Epithelial cell of proximal tubule (primary cell): ENCODE measurements around the gene IFT122. TPM values are rescaled to one million over a fixed set of nuclear protein-coding genes. Genes with fewer than 3 reads are reported as not detected.

ENCODE experiments used
- DNase-seq: peaks from one replicate; pipeline ENCODE4 v3.0.0-alpha.2; 2011; ENCODE audit warnings: low read depth
- H3K4me3 ChIP-seq: 2 replicates; pipeline ENCODE4 v1.5.1; 2011; ENCODE audit warnings: low read depth, mild to moderate bottlenecking, low read length
- total RNA-seq: library from RNA; depleted of rRNA; stranded (reverse); fragments of >200 nt; gene quantifications from 2 replicates; pipeline ENCODE4 v1.2.3, GENCODE V29; 2015
- TF ChIP-seq, protein P1 (sequence below): conservative IDR thresholded peaks from 2 replicates; pipeline ENCODE4 v1.5.1; 2012; ENCODE audit warnings: low read depth, mild to moderate bottlenecking, low read length

IFT122 gene
- total RNA-seq, 1 donor from 2014 or later = 15.2 TPM

DNA sequence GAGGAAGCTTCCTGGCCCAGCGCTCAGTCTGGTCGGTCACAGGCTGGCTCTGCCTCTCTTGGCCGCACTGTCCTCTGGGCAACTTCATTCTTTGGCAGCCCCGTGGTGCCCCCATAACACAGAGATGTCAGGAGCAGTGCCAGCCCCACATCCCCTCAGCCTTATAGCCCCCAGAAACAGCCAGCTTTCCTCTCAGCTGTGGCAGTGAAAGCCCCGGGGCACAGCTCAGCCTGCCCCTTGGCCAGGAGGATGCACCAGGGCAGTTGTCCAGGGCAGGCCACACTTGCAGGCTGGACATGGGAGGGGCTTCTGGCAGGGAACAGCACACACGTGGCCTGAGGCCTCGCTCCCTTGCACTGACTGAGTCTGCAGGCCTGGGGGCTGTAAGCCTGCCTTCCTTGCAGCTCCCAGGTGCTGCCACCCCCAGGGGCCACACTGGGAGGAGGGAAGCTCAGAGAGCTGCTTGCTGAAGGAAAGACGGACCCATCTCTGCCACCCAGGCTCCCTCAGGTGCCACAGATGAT is 78.1 kb downstream of the IFT122 start:
- TF ChIP-seq, protein P1, sequence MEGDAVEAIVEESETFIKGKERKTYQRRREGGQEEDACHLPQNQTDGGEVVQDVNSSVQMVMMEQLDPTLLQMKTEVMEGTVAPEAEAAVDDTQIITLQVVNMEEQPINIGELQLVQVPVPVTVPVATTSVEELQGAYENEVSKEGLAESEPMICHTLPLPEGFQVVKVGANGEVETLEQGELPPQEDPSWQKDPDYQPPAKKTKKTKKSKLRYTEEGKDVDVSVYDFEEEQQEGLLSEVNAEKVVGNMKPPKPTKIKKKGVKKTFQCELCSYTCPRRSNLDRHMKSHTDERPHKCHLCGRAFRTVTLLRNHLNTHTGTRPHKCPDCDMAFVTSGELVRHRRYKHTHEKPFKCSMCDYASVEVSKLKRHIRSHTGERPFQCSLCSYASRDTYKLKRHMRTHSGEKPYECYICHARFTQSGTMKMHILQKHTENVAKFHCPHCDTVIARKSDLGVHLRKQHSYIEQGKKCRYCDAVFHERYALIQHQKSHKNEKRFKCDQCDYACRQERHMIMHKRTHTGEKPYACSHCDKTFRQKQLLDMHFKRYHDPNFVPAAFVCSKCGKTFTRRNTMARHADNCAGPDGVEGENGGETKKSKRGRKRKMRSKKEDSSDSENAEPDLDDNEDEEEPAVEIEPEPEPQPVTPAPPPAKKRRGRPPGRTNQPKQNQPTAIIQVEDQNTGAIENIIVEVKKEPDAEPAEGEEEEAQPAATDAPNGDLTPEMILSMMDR = no peak
- H3K4me3 ChIP-seq = no peak overlapping the region
- DNase-seq = no peak

DNA sequence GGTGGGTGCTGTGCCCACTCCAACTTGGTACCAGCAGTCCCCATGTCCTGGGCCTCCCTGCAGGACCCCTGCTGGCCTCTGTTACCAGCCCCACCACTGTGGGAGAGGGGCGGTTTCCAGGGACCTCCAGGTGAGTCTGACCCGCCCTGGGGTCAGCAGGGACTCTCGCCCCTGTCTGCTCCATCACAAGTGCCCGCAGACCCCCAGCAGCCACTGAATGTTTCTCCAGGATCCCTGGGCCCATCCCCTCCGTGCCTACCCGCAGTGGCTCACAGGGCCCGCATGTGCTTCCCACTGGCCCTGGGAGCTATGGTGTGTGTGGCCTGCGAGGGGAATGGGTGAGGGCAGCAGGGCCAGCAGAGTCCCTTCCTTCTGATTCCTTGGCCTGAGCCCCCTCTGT is 78.6 kb downstream of the IFT122 start:
- H3K4me3 ChIP-seq = no peak overlapping the region
- no peak for DNase-seq
- TF ChIP-seq, protein P1 = no peak

DNA sequence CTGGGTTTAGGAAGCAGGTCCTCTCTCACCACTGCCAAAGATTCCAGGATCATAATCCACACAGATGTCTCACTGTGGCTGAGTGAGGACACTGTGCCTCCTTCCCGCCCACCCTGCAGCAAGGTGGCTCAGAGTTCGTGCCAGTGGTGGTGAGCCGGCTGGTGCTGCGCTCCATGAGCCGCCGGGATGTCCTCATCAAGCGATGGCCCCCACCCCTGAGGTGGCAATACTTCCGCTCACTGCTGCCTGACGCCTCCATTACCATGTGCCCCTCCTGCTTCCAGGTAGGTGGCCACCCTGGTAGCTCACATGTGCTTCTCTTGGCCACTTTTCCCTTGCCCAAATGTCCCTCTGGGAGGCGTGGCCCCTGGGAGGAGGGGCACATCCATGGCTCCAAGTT is 79.4 kb downstream of the IFT122 start:
- TF ChIP-seq, protein P1 = no peak

DNA sequence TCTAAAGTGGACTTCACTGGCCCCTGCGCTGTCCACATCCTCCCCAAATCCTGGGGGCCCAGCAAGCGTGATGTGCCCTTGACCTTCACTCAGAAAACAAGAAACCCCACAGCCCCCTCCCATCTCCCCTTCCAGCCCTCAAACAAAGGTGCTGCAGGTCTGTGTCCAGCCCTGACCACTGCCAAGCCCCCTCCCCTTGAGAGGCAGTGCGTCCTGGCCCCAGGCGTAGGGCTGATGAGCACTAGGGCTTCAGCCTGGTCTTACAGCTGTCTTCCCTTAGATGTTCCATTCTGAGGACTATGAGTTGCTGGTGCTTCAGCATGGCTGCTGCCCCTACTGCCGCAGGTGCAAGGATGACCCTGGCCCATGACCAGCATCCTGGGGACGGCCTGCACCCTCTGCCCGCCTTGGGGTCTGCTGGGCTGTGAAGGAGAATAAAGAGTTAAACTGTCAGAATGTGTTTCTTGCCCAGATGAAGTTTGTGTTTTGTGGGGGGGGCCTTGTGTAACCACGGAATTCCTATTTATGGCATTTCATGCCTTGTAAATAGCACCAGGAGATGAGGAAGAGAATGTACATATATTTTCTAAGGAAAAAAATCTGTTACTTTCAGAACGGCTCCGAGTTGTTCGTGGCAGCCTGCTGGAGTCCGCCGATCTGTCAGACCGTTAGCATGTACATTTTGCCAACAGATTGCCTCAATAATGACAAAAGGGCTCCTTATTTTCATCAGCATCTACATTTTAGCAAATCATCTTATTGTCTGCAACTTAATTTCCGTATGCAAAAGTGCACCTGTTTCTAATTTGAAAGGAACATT is 80.1 kb downstream of the IFT122 start:
- TF ChIP-seq, protein P1 = no peak
- no peak overlapping the region for H3K4me3 ChIP-seq
- no peak for DNase-seq

More for the DNA sequence above, 79.4 kb downstream of the IFT122 start:
- H3K4me3 ChIP-seq = no peak overlapping the region
- no peak for DNase-seq

DNA sequence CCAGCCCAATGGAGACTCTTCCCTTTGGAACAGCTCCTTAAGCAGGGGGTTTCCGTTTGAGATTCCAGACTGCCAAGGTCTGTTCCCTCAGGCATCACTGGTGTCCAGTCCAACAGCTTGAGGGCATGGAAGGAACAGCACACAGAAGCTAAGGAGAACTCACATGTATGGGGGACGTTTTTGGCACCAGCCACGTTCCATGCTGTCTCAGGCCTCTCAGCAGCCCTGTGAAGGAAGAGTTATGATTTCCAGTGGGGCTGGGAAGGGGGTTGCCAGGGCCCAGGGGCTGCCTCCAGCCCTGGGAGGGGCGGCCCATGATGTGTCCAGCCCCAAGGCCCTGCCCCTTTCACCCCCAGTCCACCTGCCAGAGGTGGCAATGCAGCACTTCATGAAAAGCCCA is 80.9 kb downstream of the IFT122 start:
- TF ChIP-seq, protein P1 = no peak
- H3K4me3 ChIP-seq = no peak overlapping the region
- no peak for DNase-seq

DNA sequence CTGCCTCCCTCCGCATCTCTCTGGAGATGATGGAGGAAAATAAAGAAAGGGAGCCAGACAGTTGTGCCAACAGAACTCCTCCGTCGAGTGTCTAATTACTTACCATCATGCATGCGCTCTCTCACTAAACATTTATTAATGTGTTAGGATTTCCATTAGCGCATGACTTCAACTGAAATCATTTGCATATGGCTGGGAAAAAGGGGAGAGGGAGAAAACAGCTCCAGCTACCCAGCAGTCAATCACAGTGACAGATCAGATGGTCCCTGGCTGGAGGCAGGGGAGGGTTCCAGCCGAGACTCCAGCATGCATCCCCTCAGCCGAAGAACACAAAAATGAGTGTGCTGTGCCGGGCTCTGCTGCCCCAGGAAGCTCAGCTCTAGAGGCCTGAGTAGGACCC is 81.6 kb downstream of the IFT122 start:
- H3K4me3 ChIP-seq = no peak overlapping the region
- TF ChIP-seq, protein P1 = no peak

DNA sequence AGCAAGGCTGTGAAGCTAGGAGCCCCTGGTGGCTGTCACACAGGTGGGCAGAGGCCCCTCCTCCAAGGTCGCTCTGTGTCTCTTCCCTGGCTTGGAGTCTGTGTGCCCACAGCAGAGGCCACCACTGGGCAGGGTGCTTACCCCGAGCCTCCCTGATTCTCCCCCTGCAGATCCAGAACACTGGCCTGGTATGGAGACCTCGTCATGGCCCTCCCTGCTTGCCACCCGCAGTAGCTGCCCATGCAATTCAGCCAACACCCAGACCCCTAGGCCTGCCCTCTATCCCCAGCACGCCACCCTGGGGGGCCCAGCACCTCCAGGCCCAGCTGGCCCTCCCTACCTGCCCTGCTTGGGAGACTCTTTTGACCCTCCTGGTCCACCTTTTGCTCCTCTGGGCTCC is 82.9 kb downstream of the IFT122 start:
- TF ChIP-seq, protein P1 = no peak
- DNase-seq = no peak

More for the DNA sequence above, 81.6 kb downstream of the IFT122 start:
- no peak for DNase-seq

More for the DNA sequence above, 82.9 kb downstream of the IFT122 start:
- no peak overlapping the region for H3K4me3 ChIP-seq
